K562 (cell line): ENCODE results near the gene FOSL1. TPM values are rescaled to one million over a fixed set of nuclear protein-coding genes. Genes with fewer than 3 reads are reported as not detected.

Experiments used
- ARID1B ChIP-seq: fragments of 450-650 bp; IDR thresholded peaks from 2 replicates; pipeline ENCODE4 v1.6.1; 2016; ENCODE audit warnings: antibody characterized with exemption, mild to moderate bottlenecking, inconsistent platforms
- CHD2 ChIP-seq: IDR thresholded peaks from 2 replicates; pipeline ENCODE4 v1.6.1; 2011; ENCODE audit warnings: low read depth, low read length
- ETV5 ChIP-seq: sonication (generic); formaldehyde crosslinking; IDR thresholded peaks from 2 replicates; pipeline ENCODE4 v1.4.0; 2020; ENCODE audit warnings: low read depth, mild to moderate bottlenecking, missing genetic modification reagents
- FOXK1 ChIP-seq: sonication (generic); formaldehyde crosslinking; IDR thresholded peaks from 2 replicates; pipeline ENCODE4 v1.8.0; 2022; ENCODE audit warnings: missing genetic modification reagents, mild to moderate bottlenecking, borderline replicate concordance
- MYNN ChIP-seq, 2 experiments: sonication (generic); formaldehyde crosslinking in 1 of 2; IDR thresholded peaks; 2 replicates each; pipeline versions ENCODE4 v1.5.0 to v1.6.1; 2016 to 2020; ENCODE audit warnings: antibody characterized with exemption in 1 of 2, missing genetic modification reagents in 1 of 2
- NFIX ChIP-seq: fragments of 250-450 bp; sonication (Bioruptor Pico); IDR thresholded peaks from 2 replicates; pipeline ENCODE4 v1.4.0; 2020; ENCODE audit warnings: low read depth, mild to moderate bottlenecking, moderate library complexity
- NR2C2 ChIP-seq, 2 experiments: fragments of 200-800 bp in 1 of 2; sonication (Bioruptor generic) in 1 of 2; sonication (generic) in 1 of 2; formaldehyde crosslinking in 1 of 2; IDR thresholded peaks; 2 replicates each; pipeline versions ENCODE4 v1.6.1 to v1.8.0; 2016 to 2022; ENCODE audit warnings: mild to moderate bottlenecking in 1 of 2, missing compliant biosample characterization in 1 of 2, missing genetic modification characterization in 1 of 2, missing genetic modification reagents in 1 of 2
- RFX1 ChIP-seq: fragments of 450-650 bp; IDR thresholded peaks from 2 replicates; pipeline ENCODE4 v1.6.1; 2016; ENCODE audit warnings: mild to moderate bottlenecking, moderate library complexity
- SAFB2 ChIP-seq: fragments of 200-400 bp; formaldehyde crosslinking; IDR thresholded peaks from 2 replicates; pipeline ENCODE4 v1.6.1; 2018; ENCODE audit warnings: borderline replicate concordance, low read length, low read depth, moderate library complexity; ENCODE audit not compliant: severe bottlenecking
- SIN3B ChIP-seq: fragments of 450-650 bp; IDR thresholded peaks from 2 replicates; pipeline ENCODE4 v1.6.1; 2017; ENCODE audit warnings: low read depth, mild to moderate bottlenecking, moderate library complexity
- SMARCB1 ChIP-seq: IDR thresholded peaks from 2 replicates; pipeline ENCODE4 v1.6.1; 2011; ENCODE audit warnings: improper control_type of control experiment, low read depth; ENCODE audit not compliant: insufficient read length
- SREBF1 ChIP-seq: fragments of 150-350 bp; IDR thresholded peaks from 2 replicates; pipeline ENCODE4 v1.6.1; 2014; ENCODE audit warnings: antibody characterized with exemption, low read depth, low read length, borderline replicate concordance
- SRSF1 ChIP-seq: fragments of 200-400 bp; formaldehyde crosslinking; IDR thresholded peaks from 2 replicates; pipeline ENCODE4 v1.6.1; 2017; ENCODE audit warnings: mild to moderate bottlenecking, low read depth, low read length, moderate library complexity
- TCF3 ChIP-seq: sonication (generic); formaldehyde crosslinking; IDR thresholded peaks from 2 replicates; pipeline ENCODE4 v1.4.0; 2020; ENCODE audit warnings: mild to moderate bottlenecking, missing genetic modification reagents
- YY1 ChIP-seq, 3 experiments: IDR thresholded peaks; 2 replicates each; pipeline ENCODE4 v1.6.1; 2011; ENCODE audit warnings: low read length in 2 of 3, mild to moderate bottlenecking in 2 of 3, moderate library complexity in 2 of 3, borderline replicate concordance in 1 of 3, control low read depth in 1 of 3, low read depth in 1 of 3; ENCODE audit not compliant: insufficient read depth in 3 of 3, insufficient replicate concordance in 2 of 3, control insufficient read depth in 1 of 3, insufficient read length in 1 of 3; ENCODE audit errors: extremely low read depth in 1 of 3
- ZNF146 ChIP-seq: IDR thresholded peaks from one replicate; pipeline ENCODE4 v1.6.1; 2018; ENCODE audit warnings: missing compliant biosample characterization; ENCODE audit not compliant: unreplicated experiment
- ZNF589 ChIP-seq: fragments of 200-800 bp; sonication (Bioruptor generic); IDR thresholded peaks from 2 replicates; pipeline ENCODE4 v1.6.1; 2016; ENCODE audit warnings: low read depth, missing genetic modification characterization, missing compliant biosample characterization
- ZNF668 ChIP-seq: fragments of 250-450 bp; sonication (Bioruptor Pico); IDR thresholded peaks from 2 replicates; pipeline ENCODE4 v1.8.0; 2022; ENCODE audit warnings: mild to moderate bottlenecking, inconsistent platforms
- ZNF766 ChIP-seq: fragments of 200-800 bp; sonication (Bioruptor generic); conservative IDR thresholded peaks from 2 replicates; pipeline ENCODE4 v1.6.1; 2016; ENCODE audit warnings: missing genetic modification characterization, missing compliant biosample characterization
- polyA plus RNA-seq, 8 experiments: library from polyadenylated mRNA; depleted of rRNA in 4 of 8; stranded (reverse) in 5 of 8; unstranded in 3 of 8; fragments of >200 nt; fragmentation: Nextera tagmentation in 2 of 8; fragmentation: Illumina TruSeq in 1 of 8; extraction: Ambion mirVana in 2 of 8; extraction: Trizol in 1 of 8; gene quantifications; 2 replicates each; pipeline versions ENCODE4 v1.2.1 to v1.2.3, GENCODE V29; 2011 to 2014; ENCODE audit warnings: inconsistent platforms in 1 of 8, missing spikeins in 1 of 8
- total RNA-seq, 7 experiments: library from RNA; depleted of rRNA in 6 of 7; stranded (reverse); fragments of >200 nt in 6 of 7; fragmentation: Illumina TruSeq in 2 of 7; extraction: Trizol in 2 of 7; gene quantifications; 2 replicates each; pipeline versions ENCODE4 v1.2.1 to v1.2.3, GENCODE V29; 2011 to 2021; ENCODE audit warnings: low replicate concordance in 1 of 7
- TF ChIP-seq, protein P1 (sequence below): sonication (generic); formaldehyde crosslinking; IDR thresholded peaks from 2 replicates; pipeline ENCODE4 v1.8.0; 2022; ENCODE audit warnings: mild to moderate bottlenecking, missing genetic modification reagents
- TF ChIP-seq, protein P2 (sequence below): sonication (generic); formaldehyde crosslinking; IDR thresholded peaks from 2 replicates; pipeline ENCODE4 v1.8.0; 2022; ENCODE audit warnings: mild to moderate bottlenecking, missing genetic modification reagents
- TF ChIP-seq, protein P3 (sequence below): fragments of 450-650 bp; formaldehyde crosslinking; IDR thresholded peaks from 2 replicates; pipeline ENCODE4 v1.4.0; 2022; ENCODE audit warnings: missing genetic modification characterization

FOSL1 gene
- total and polyA plus RNA-seq, 9 of the 15 experiments (the other 6 are each of a cell fraction or from before 2014, with no cell fraction given), result 3.5 to 39.6 (median 10.0) TPM

DNA sequence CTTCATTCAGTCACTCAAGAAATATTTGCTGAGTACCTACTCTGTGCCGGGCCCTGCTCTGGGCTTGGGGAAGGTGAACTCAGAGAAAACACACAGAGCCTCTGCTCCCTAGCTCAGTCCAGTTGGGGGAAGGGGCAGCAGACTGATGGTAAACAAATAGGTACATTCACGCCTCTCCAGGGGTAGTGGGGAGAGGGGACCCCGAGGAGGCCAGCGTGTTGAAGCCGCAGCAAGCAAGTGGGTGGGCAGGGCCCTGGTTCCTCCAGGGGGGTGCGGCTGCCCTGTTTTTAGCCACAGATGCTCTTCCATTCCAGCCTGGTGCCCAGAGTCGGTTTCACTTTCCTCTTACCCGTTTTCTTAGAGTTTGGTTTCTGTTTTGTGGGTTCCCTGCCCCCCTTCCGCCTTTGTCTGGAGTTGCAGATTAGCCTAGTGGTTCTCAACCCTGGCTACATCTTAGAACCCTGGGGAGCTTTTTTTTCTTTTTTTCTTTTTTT lies 27.8 kb upstream of the FOSL1 start (continued):
- no peak for TF ChIP-seq RFX1
- TF ChIP-seq, protein P1, sequence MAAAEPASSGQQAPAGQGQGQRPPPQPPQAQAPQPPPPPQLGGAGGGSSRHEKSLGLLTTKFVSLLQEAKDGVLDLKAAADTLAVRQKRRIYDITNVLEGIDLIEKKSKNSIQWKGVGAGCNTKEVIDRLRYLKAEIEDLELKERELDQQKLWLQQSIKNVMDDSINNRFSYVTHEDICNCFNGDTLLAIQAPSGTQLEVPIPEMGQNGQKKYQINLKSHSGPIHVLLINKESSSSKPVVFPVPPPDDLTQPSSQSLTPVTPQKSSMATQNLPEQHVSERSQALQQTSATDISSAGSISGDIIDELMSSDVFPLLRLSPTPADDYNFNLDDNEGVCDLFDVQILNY (CRISPR knock-in tag), result no peak
- TF ChIP-seq, protein P2, sequence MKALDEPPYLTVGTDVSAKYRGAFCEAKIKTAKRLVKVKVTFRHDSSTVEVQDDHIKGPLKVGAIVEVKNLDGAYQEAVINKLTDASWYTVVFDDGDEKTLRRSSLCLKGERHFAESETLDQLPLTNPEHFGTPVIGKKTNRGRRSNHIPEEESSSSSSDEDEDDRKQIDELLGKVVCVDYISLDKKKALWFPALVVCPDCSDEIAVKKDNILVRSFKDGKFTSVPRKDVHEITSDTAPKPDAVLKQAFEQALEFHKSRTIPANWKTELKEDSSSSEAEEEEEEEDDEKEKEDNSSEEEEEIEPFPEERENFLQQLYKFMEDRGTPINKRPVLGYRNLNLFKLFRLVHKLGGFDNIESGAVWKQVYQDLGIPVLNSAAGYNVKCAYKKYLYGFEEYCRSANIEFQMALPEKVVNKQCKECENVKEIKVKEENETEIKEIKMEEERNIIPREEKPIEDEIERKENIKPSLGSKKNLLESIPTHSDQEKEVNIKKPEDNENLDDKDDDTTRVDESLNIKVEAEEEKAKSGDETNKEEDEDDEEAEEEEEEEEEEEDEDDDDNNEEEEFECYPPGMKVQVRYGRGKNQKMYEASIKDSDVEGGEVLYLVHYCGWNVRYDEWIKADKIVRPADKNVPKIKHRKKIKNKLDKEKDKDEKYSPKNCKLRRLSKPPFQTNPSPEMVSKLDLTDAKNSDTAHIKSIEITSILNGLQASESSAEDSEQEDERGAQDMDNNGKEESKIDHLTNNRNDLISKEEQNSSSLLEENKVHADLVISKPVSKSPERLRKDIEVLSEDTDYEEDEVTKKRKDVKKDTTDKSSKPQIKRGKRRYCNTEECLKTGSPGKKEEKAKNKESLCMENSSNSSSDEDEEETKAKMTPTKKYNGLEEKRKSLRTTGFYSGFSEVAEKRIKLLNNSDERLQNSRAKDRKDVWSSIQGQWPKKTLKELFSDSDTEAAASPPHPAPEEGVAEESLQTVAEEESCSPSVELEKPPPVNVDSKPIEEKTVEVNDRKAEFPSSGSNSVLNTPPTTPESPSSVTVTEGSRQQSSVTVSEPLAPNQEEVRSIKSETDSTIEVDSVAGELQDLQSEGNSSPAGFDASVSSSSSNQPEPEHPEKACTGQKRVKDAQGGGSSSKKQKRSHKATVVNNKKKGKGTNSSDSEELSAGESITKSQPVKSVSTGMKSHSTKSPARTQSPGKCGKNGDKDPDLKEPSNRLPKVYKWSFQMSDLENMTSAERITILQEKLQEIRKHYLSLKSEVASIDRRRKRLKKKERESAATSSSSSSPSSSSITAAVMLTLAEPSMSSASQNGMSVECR (CRISPR knock-in tag), result no peak
- no peak for TF ChIP-seq SIN3B
- TF ChIP-seq NFIX (CRISPR knock-in tag), result no peak
- no peak for TF ChIP-seq SMARCB1
- peak; percentile 73; the same call in 1 of the 2 replicates for TF ChIP-seq ZNF766 (CRISPR knock-in tag)
- TF ChIP-seq TCF3 (CRISPR knock-in tag), result peak; percentile 52
- TF ChIP-seq ZNF668 (CRISPR knock-in tag), result no peak
- TF ChIP-seq SAFB2, result no peak
- TF ChIP-seq NR2C2 (CRISPR knock-in tag; IDR thresholded peaks at IDR 0.05), result no peak
- TF ChIP-seq NR2C2 (tag; IDR thresholded peaks at IDR 0.05), result peak; percentile 12; the same call in 1 of the 2 replicates
- peak; percentile 62 for TF ChIP-seq ARID1B
- TF ChIP-seq FOXK1, result no peak
- no peak for TF ChIP-seq SREBF1
- TF ChIP-seq ZNF589, result peak; percentile 78; the same call in 1 of the 2 replicates
- TF ChIP-seq, protein P3, sequence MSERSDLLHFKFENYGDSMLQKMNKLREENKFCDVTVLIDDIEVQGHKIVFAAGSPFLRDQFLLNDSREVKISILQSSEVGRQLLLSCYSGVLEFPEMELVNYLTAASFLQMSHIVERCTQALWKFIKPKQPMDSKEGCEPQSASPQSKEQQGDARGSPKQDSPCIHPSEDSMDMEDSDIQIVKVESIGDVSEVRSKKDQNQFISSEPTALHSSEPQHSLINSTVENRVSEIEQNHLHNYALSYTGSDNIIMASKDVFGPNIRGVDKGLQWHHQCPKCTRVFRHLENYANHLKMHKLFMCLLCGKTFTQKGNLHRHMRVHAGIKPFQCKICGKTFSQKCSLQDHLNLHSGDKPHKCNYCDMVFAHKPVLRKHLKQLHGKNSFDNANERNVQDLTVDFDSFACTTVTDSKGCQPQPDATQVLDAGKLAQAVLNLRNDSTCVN, result no peak
- no peak for TF ChIP-seq SRSF1
- no peak for TF ChIP-seq MYNN (IDR thresholded peaks at IDR 0.05)
- TF ChIP-seq MYNN (CRISPR knock-in tag; IDR thresholded peaks at IDR 0.05), result no peak
- no peak for TF ChIP-seq ETV5 (CRISPR knock-in tag)
- no peak for TF ChIP-seq YY1 (IDR thresholded peaks at IDR 0.05; ENCODE audit: borderline replicate concordance in 1 of 3, control insufficient read depth in 1 of 3, extremely low read depth in 1 of 3, insufficient read depth in 3 of 3, insufficient read length in 1 of 3, insufficient replicate concordance in 2 of 3, low read depth in 1 of 3, low read length in 2 of 3)
- no peak for TF ChIP-seq ZNF146 (CRISPR knock-in tag)
- no peak for TF ChIP-seq CHD2
